Astrocyte of the spinal cord (primary cell): ENCODE data around the gene DTX3.

Experiments
- DNase-seq: peaks from one replicate; pipeline ENCODE4 v3.0.0; 2011; ENCODE audit warnings: low read depth, low spot score
- H3K4me3 ChIP-seq: 2 replicates; pipeline ENCODE4 v1.5.1; 2011; ENCODE audit warnings: low read depth, mild to moderate bottlenecking, low read length, moderate library complexity
- CTCF ChIP-seq: IDR thresholded peaks from 2 replicates; pipeline ENCODE4 v1.5.1; 2012; ENCODE audit warnings: low read depth, mild to moderate bottlenecking, low read length, inconsistent platforms
- in situ Hi-C: cut with HindIII; loops from 2 replicates; pipeline ENCODE4 v1.10.0; 2017; ENCODE audit warnings: low sequenced_read_pairs

Gene DTX3

GRCh38 chr12:57623385-57623784 lies 18.8 kb downstream of the DTX3 start:
- DNase-seq: no peak
- TF ChIP-seq CTCF: no peak

GRCh38 chr12:57623811-57624390 lies 19.3 kb downstream of the DTX3 start:
- TF ChIP-seq CTCF: no peak
- no peak overlapping the region for H3K4me3 ChIP-seq
- in situ Hi-C loops: no loop called here
- no peak for DNase-seq

More at GRCh38 chr12:57623385-57623784, 18.8 kb downstream of the DTX3 start:
- in situ Hi-C loops: no loop called here
- H3K4me3 ChIP-seq: no peak overlapping the region

GRCh38 chr12:57624441-57625220 lies 20.0 kb downstream of the DTX3 start:
- DNase-seq: no peak
- in situ Hi-C loops: no loop called here
- TF ChIP-seq CTCF: no peak
- no peak overlapping the region for H3K4me3 ChIP-seq

GRCh38 chr12:57625261-57626032 lies 20.8 kb downstream of the DTX3 start:
- DNase-seq: no peak
- in situ Hi-C loops: no loop called here
- no peak for TF ChIP-seq CTCF
- no peak overlapping the region for H3K4me3 ChIP-seq

GRCh38 chr12:57626111-57626920 lies 21.7 kb downstream of the DTX3 start:
- in situ Hi-C loops: no loop called here
- DNase-seq: no peak
- no peak for TF ChIP-seq CTCF

GRCh38 chr12:57626921-57627445 lies 22.4 kb downstream of the DTX3 start:
- no peak overlapping the region for H3K4me3 ChIP-seq
- in situ Hi-C loops: no loop called here
- DNase-seq: no peak
- no peak for TF ChIP-seq CTCF

More at GRCh38 chr12:57626111-57626920, 21.7 kb downstream of the DTX3 start:
- H3K4me3 ChIP-seq: no peak overlapping the region
